ENCODE data around the gene PIK3C2B.

GRCh38 chr1:204461331-204462228 is 33.0 kb downstream of the PIK3C2B start:
- peak; percentile 15 for TF ChIP-seq MAX (IDR thresholded peaks at IDR 0.05; ENCODE audit: insufficient read depth, insufficient read length)
- no peak for TF ChIP-seq CTCF (IDR thresholded peaks at IDR 0.05; ENCODE audit: extremely low read depth in 1 of 2, insufficient read depth in 1 of 2, low read depth in 1 of 2, low read length in 2 of 2)
- TF ChIP-seq POLR2A (IDR thresholded peaks at IDR 0.05; ENCODE audit: low read depth, low read length) = no peak
- no peak for TF ChIP-seq EZH2 (IDR thresholded peaks at IDR 0.05; ENCODE audit: borderline replicate concordance, low read depth, low read length, severe bottlenecking)
- TF ChIP-seq MYC (IDR thresholded peaks at IDR 0.05; ENCODE audit: low read depth, low read length) = no peak
- TF ChIP-seq POLR2AphosphoS5 (IDR thresholded peaks at IDR 0.05; ENCODE audit: insufficient read depth, low read depth, low read length) = peak; percentile 72
- peak; percentile 95 for TF ChIP-seq GATA2 (IDR thresholded peaks at IDR 0.05; ENCODE audit: insufficient read depth, insufficient read length, low read depth, low read length)
- TF ChIP-seq JUN (IDR thresholded peaks at IDR 0.05; ENCODE audit: borderline replicate concordance, insufficient read depth, insufficient read length, low read depth) = no peak

All from endothelial cell of umbilical vein (primary cell).